Stimulated activated CD4-positive, alpha-beta T cell treated with anti-CD3 and anti-CD28 coated beads, Interleukin-12 subunit alpha, Interleukin-12 subunit beta, amount 100 ng/mL, for 24 hours (primary cell): ENCODE data around the gene MYBPC2.
A peak's percentile ranks its signal among the peaks of the same experiment; 100 is the strongest.

Experiments
- DNase-seq, 2 experiments: peaks; one replicate each; pipeline ENCODE4 v3.0.0-alpha.2; 2020; ENCODE audit warnings: low read depth in 2 of 2

The MYBPC2 gene

DNA sequence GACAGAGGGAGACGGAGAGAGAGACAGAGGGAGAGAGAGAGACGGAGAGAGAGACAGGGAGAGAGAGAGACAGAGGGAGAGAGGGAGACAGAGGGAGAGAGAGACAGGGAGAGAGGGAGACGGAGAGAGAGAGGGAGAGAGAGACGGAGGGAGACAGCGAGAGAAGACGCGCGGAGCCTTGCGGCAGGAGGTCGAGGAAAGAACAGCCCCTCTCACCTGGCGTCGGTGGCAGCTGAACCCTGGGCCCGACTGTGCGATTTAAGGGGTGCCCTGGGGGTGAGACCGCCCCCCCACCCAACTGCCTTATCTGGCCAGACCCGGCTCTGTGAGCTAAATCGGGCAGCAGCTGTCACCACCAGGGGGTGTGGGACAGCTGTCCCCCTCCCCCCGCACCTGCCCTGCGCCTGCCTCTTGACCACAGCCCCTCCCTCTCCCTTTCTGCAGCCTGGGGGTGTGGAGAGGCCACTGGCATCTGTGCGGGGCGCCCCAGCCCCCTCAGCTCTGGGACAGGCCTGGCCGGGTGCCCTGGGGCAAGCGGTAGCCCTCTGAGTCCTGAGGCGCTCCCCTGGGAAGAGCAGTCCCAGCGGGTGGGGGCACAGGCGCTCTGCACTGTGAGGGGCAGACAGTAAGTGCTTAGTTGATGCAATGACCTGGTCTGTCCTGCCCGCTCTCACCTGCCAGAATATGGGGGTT is 67.5 kb downstream of the MYBPC2 start:
- no peak for DNase-seq

DNA sequence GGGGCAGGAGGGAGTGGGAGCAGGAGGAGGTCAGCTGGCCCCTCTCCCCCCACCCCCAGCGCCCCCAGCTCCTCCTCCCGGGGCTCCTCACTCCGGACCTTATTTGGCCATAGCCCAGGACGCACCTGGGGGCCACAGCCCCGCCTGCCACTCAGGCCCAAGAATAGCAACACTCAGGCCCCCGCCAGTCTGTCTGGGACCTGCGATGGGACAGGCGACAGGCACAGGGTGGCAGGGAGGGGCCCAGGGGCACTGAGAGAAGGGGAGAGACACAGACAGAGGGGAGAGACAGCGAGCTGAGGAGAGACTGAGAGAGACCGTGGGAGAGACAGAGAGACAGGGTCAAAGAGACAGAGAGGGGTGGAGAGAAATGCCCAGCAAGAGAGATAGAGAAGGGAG is 68.1 kb downstream of the MYBPC2 start:
- DNase-seq = no peak

DNA sequence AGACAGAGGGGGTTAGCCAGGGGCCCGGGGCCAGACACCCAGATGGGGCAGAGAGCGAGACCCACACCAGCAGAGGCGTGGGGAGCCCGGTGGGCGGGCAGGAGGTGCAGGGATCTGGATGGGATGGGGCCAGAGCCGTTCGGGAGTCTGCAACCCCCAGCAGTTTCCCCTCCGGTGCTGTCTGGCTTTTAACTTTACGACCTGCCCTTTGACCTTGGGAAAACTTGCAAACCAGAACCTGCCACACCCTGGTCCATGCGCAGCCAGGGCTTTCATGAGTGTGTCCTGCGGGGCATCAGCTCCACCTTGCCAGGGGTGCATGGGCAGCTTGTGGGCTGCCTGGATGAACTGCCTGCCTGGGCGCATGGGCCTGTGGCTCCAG is 68.5 kb downstream of the MYBPC2 start:
- DNase-seq = no peak

DNA sequence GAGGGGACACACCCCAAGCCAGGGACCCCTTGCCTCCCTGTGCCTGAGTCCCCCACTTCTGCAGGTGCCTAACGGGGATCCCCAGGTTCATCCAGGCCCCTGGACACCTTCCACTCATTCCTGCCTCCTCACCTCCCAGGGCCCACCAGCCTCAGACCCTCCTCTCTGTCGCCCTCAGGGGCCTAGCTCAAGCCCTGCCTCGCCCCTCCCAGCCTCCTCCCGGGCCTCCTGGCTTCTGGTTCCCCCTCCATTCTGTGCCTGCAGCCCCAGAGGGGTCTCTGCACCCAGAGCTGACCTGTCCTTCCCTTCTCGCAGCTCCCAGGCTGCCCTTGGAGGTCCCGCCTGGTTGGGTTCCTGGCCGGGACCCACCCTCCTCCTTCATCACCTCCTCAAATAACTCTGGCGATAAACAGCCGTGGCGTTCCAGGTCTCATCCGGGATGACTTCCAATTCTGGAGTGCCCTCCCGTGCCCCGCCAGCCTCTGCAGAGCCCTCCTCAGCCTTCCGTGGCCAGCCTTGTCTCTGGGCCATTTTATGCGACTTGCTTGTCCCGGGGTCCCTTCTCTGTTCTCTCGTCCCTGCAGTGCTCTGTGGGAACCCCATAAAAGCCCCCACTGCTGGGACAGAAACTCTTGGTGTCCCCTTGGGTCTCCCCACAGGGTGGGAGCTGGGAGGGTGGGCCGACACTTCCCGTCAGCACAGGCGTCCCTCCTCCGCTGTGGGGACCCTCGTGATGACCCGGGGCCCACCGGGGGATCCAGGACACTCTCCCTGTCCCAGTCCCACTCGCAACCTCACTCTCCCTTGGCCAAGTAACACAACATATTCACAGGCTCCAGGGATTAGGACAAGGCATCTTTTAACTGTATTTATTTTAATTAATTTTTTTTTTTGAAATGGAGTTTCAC is 69.1 kb downstream of the MYBPC2 start:
- no peak for DNase-seq

DNA sequence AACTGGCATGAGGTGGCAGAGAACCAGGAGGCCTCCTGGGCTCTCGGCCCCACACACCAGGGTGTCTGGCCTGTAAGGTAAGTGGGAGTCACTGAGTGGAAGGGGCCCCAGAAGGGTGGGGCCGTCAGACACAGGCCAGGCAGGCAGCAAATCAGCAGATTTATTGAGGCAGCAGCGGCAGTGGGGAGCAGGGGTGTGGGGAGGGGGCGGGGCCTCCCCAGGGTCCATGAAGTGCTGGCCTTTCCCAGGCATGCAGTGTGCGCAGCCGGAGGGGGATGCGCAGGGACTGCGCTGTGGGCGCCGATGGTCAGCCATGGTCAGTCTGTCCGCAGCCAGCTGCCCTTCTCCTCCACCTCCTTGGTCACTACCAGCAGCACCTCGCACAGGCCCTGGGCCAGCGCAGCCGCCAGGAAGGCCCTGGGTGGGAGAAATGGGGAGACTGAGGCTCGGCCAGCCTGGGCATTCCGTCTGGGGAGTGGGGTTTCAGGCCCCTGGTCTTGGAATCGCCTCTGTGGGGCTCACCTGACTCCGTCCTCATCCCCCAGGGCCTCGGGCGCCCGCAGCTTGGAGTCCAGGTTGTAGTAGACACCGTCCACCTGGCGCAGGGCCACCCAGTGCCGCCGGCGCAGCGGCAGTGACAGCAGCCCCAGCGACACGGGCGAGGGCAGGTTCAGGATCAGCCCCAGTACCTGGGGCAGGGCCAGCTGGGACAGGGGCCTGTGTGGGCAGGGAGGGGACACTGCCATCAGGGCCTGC is 73.3 kb downstream of the MYBPC2 start:
- no peak for DNase-seq

DNA sequence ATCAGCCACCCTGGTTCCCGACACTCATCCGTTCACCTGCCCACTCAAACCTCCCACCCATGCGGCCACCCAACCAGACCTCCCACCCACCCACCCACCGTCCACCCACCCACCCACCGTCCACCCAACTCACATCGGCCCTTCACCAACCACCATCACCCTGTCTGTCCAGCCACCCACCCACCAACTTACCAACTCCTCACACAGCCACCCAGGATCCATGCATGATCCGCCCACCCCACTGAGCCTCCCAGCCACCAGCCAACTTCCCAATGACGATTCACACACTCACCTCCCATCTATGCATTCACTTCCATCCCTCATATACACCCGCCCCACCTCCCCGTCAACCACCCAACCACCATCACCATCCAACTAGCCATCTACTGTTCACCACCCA is 74.0 kb downstream of the MYBPC2 start:
- DNase-seq = no peak

DNA sequence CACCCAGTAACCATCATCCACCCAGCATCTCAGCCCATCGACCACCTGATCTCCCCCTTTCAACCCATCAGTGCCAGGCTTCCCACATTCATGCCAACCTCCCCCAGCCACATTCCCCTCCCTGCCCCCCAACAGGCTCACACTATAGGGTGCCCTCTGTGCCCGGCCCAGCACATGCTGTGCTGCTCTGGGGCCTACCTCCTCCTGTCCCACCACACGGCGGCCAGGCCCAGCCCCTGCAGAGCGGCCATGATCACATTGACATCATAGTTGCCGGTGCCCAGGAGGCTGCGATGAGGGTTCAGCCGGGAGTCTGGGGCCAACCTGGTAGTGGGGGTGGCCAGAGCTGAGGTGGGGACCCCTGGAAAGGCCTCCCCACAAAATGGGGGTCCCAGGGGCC is 74.7 kb downstream of the MYBPC2 start:
- DNase-seq = no peak

DNA sequence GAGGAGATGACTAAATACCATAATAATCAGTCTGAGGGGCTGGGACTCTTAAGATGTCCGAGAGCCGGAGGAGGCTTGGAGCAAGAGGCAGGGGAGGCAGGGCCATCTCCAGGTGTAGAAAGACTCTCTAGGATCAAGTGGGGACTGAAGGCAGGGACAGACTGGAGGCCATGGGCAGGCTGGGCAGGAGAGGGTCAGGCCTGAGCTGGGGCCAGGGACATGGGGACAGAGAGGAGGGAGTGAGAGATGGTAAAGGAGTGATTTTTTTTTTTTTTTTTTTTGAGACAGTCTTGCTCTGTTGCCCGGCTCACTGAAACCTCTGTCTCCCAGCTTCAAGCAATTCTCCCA is 76.1 kb downstream of the MYBPC2 start:
- DNase-seq = no peak

DNA sequence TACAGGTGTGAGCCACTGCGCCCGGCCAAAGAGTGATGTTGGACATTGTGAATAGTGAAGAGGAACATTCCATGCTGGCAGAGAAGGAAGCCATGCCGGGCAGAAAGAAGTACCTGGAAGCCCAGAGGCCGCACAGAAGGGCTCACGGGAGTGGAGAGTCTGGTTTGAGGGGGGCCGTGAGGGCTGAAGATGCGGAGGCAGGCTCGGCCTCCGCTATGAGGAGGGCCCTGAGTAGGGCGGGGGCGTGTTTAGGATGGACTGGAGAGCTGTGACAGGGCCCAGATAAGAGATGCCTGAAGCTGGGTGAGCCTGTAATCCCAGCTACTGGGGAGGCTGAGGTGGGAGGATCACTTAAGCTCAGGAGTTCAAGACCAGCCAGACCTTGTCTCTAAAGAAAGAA is 76.7 kb downstream of the MYBPC2 start:
- DNase-seq = no peak

DNA sequence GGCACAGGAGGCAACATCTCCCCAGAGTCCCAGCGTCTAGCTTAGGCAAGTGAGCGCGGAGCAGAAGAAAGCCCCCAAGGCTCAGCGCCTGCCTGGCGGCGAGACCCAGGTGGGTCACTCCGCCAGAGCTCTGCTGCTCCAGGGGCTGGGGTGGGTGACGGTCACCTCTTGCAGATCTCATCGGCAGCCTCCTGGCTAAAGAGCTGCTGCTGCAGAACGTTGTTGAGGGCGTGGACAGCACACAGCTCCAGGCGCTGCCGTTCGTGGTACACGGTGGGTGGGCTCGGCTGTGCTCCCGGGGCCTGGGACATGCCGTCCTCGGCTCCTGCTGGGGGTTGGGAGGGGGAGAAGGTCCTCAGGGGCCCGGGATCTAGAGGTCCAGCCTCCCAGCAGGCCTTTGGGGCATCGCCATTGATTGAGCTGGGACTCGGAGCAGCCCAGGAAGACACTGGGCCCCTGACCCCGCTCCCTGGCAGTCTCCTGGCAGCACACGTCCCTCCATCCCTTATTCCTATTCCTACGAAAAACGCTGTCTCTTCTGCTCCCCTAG is 77.5 kb downstream of the MYBPC2 start:
- no peak for DNase-seq

DNA sequence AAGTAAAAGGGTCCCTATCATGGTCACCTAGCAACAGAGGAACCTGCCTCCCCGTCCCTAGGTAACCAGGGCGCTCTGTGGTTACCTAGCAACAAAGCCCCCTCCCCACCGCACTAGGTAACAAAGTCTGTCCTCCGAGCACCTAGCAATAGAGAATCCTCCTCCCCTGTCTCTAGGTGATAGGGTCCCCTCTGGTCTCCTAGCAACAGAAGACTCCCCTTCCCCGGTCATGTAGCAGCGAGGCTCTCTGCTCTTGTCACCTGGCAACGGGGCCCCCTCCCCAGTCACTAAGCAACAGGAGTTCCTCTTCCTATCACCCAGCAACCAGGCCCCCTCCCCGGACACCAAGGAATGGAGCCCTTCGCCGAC is 78.0 kb downstream of the MYBPC2 start:
- no peak for DNase-seq

DNA sequence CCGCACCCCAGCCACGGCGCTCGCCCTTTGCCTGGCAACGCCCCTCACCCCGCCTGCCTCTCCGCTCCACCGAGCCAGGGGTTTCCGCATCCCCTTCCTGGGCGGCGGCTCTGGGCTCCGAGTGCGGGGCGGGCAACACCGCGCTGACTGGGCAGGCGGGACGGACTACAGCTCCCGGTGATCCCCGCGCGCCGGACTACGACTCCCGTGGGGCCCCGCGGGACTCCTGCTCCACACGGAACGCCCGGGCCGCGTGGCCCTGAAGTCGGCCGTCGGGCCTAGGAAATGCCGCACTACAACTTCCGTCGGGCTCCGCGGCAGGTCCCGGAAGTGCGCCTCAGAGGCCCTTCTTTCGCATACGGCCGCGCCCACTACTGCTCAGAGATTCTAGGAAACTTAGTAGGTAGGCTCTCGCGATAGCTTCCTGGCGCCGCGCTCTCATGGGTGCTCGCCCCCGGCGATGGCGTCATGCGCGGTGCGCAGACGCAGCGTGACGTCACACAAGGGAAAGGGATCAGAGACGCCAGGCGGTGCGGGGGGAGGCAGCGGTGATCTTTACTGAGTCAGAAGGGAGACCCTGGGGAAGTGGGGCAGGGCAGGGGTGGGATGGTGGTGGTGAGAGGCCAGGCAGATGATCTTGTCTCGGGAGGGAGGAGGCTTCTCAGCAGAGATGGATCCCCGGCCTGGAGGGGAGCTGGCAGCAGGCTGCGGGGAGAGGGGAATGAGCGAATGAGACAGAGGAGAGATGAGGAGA is 78.6 kb downstream of the MYBPC2 start, which contains the start of gene JOSD2:
Gene JOSD2, minus strand, starts transcription at position 123 of the 754 bp plus-strand sequence. CDS start 760 bp downstream, outside the sequence.
- peak; percentile 92 to 96 for DNase-seq

DNA sequence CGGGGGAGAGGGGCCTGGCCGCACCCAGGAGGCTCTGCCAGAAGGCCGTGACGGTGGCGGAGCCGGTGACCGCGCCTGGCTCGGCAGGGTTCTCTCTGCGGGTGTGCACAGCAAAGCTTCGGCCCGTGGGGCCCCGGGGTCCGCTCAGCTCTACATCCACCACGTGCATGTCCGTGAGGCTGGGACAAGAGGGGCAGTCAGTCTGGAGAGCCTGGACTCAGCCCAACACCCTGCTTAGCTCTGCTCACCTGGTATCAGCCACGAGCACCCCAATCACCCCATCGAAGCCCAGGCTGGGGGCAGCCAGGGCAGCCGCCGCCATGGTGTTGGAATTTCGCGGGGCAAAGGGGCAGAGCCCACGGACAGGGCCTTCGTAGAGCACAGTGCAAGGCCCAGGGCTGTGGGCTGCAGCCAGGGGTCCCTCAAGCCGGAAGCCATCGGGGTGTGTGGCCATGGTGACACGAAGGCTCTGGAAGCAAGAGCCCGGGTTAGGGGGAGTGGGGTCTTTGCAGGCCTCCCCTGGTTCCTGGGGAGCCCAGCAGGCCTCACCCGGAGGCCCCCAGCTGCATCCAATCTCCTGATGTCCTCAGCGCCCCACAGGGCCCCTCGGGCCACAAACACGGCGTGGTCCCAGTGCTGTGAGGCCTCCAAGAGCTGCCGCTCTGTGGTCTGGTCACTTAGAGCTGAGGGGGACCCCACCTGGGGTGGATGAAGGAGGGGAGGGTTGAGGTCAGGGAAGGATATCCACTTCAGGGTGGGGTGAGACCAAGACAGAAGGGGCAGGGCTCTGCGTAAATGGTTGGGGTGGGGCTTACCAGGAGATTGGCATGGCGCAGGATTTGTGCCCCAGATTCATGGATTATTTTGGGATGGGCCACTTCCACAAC is 79.7 kb downstream of the MYBPC2 start:
- DNase-seq = no peak

DNA sequence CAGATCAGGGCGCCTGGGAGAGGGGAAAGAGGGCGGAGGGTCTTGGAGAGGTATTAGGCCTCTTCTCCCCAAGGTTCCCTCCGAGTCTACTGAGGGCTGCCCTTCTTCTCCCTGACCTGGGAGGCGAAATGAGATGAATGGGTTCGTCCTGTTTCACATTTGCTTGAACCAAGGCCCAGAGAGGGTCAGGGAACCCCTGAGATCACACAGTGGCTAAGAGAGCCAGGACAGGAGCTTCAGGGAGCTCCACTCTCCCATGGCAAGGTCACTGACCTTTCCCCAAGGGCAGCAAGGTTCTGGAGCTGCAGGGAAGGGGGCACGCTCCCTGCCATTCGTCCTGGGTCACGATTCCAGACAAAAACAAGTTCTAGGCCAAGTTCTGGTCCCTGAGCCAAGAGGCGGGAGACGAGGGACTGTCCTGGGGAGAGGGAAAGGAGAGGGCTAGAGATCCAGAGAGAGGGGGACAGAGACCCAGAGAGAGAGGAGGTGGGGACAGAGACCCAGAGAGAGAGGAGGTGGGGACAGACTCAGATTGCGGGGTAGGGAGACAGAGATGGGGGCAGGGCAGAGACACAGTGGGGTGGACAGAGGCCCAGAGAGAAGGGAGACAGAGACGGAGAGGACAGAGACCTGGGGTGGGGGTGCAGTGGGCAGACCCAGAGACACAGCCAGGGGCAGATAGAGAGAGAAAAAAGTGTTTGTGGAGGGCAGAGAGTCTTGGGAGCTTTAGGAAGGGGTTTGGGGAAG is 80.5 kb downstream of the MYBPC2 start:
- DNase-seq = no peak

DNA sequence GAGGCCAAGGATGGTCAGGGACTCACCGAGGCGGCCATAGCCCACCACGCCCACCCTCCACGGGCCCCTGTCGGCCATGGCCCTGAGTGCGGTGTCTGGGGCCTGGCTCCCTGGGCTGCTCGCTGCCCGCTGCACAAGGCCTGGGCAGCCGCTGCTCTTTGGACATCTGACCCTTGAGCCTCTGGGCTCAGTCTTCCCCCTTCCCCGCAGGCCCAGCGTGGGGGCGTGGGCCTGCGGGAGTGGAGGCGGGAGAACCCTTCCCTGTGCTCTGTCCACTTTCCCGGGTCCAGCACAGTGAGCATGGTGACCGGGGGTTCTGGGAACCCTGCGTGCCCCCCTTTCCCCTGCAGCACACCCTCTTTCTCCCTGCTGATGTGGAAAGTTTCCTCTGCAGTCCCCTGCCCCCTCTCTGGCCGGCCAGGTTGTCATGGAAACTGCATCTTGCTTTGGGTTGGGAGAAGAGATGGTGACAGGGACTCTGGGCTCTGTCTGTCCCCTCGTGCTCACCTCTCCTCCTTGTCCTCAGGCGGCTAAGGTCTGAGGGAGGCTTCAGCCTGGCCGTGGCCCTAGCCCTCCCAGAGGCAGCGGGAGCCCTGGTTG is 81.2 kb downstream of the MYBPC2 start, which contains the start of gene ASPDH:
Gene ASPDH, minus strand, starts transcription at position 168 of the 600 bp plus-strand sequence. Its CDS starts 90 bp downstream, at position 78.
- DNase-seq = no peak

DNA sequence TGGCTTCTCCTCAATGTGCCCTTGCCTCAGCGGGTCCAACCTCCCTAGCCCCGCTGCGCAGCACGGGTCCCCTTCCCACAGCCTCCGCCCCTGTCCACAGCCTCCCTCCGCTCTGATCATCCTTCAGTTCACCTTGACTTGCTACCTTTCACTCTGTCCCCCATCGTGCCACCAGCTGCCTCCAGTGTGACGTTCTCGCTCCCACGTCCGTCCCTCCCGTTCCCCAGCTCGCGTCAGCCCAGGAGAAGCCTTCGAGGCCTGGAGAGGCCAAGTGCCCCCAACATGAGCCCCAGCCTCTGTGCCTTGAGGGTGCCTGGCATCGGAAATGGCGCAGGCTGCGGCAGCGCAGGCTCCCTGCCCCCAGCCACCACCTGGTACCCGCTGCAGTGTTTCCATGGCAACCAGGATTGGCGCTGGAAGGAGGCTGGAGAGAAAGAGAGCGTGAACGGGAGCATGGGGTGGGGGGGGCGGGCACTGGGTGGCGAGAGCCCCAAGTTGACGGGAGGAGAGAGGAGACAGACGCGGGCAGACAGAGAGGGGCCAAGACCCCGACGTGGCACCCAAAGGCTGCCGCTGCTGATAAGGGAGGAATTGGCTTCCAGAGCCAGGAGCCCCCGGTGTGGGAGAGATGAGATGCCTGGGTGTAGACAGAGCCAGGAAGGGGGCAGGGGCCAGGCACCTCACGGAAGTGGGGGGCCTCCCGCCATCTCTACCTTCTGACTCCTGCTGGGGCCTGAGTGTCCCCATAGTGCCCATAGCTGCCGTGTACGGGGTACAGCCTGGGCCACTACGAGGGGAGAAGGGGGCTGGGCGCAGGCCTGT is 81.9 kb downstream of the MYBPC2 start:
- DNase-seq = no peak

DNA sequence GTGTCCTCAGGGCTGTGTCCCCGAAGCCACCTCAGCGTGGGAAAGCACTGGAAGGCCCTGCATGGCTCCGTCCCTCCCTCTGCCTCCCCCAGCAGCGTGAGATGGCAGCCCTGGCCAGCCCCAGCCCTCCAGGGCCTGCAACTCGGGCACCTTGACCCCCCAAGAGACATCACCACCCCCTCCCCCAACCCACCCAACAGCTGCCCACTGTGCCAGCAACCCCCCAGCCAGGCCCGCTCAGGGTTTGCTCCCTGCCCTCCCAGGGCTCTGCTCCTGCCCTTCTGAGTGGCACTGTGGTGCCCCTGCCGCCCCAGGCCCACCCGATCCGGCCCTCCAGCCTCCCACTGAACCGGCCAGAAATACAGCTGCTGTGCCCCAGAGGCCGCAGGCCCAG is 82.5 kb downstream of the MYBPC2 start:
- DNase-seq = no peak
